Ovary (tissue), 3 donors: ENCODE data around the gene B3GALNT2.

Experiments used
- CTCF ChIP-seq, 3 donors: fragments of 450-650 bp in 2 of 3; fragments of 200-600 bp in 1 of 3; IDR thresholded peaks; one replicate each; pipeline versions ENCODE4 v1.5.1 to v1.8.0; 2016 to 2022; ENCODE audit warnings: antibody characterized with exemption in 3 of 3, mild to moderate bottlenecking in 1 of 3
- POLR2A ChIP-seq: fragments of 450-650 bp; IDR thresholded peaks from one replicate; pipeline ENCODE4 v1.6.1; 2017; ENCODE audit warnings: antibody characterized with exemption, mild to moderate bottlenecking, moderate library complexity
- donor health status: DM: no; HTN: no; CAD: no.

- TF ChIP-seq CTCF (IDR thresholded peaks at IDR 0.05) (no peak), POLR2A (no peak)
These were observed 93.8 kb downstream of the B3GALNT2 start for GRCh38 chr1:235410467-235410866.
